GM23338 (cell line): ENCODE measurements around the gene ZNF761. TPM values are rescaled to one million over a fixed set of nuclear protein-coding genes. Genes with fewer than 3 reads are reported as not detected.

Experiments
- ATAC-seq: fragments of 200-7000 bp; cut with Tn5 transposase; 3 replicates; pipeline ENCODE4 v1.9.1; 2020
- DNase-seq: peaks from one replicate; pipeline ENCODE4 v3.0.0-alpha.2; 2015; ENCODE audit warnings: low spot score
- H2AFZ ChIP-seq: fragments of 200-600 bp; sonication (generic); 2 replicates; pipeline ENCODE4 v1.8.0; 2016; ENCODE audit warnings: antibody characterized with exemption, mild to moderate bottlenecking, moderate library complexity
- H3F3A ChIP-seq: fragments of 200-600 bp; sonication (generic); replicated peaks from 2 replicates; pipeline ENCODE4 v1.8.0; 2017; ENCODE audit warnings: antibody characterized with exemption, mixed run types, low read depth
- H3K27ac ChIP-seq: fragments of 200-600 bp; sonication (generic); 2 replicates; pipeline ENCODE4 v1.6.1; 2016; ENCODE audit warnings: low read depth
- H3K27me3 ChIP-seq: fragments of 200-600 bp; sonication (generic); 2 replicates; pipeline ENCODE4 v1.8.0; 2016; ENCODE audit warnings: mild to moderate bottlenecking, mixed run types, moderate library complexity; ENCODE audit not compliant: insufficient read depth
- H3K36me3 ChIP-seq: fragments of 200-600 bp; sonication (generic); 2 replicates; pipeline ENCODE4 v1.8.0; 2016; ENCODE audit warnings: mild to moderate bottlenecking; ENCODE audit not compliant: insufficient read depth
- H3K4me1 ChIP-seq: fragments of 200-600 bp; sonication (generic); 2 replicates; pipeline ENCODE4 v1.8.0; 2016; ENCODE audit warnings: mild to moderate bottlenecking, moderate library complexity; ENCODE audit not compliant: insufficient read depth
- H3K4me2 ChIP-seq: fragments of 200-600 bp; sonication (generic); 2 replicates; pipeline ENCODE4 v1.7.1; 2017; ENCODE audit warnings: mixed run types
- H3K4me3 ChIP-seq: fragments of 200-600 bp; sonication (generic); 2 replicates; pipeline ENCODE4 v1.6.1; 2016; ENCODE audit warnings: mixed run types
- H3K79me2 ChIP-seq: fragments of 200-600 bp; sonication (generic); replicated peaks from 2 replicates; pipeline ENCODE4 v1.8.0; 2017; ENCODE audit warnings: mild to moderate bottlenecking; ENCODE audit not compliant: insufficient read depth
- H3K9me2 ChIP-seq: fragments of 200-600 bp; sonication (generic); 2 replicates; pipeline ENCODE4 v1.8.0; 2017; ENCODE audit not compliant: insufficient read depth
- H4K20me1 ChIP-seq: fragments of 200-600 bp; sonication (generic); replicated peaks from 2 replicates; pipeline ENCODE4 v1.8.0; 2017; ENCODE audit warnings: mild to moderate bottlenecking; ENCODE audit not compliant: insufficient read depth
- H3K27ac Mint-ChIP-seq: 2 replicates; pipeline ENCODE4 v1.8.0; 2020; ENCODE audit warnings: inconsistent platforms, mild to moderate bottlenecking, moderate library complexity, mixed read lengths
- H3K27me3 Mint-ChIP-seq: 3 replicates; pipeline ENCODE4 v1.8.0; 2022; ENCODE audit warnings: low read depth, mild to moderate bottlenecking, moderate library complexity, mixed read lengths, inconsistent platforms; ENCODE audit not compliant: insufficient read depth, poor library complexity
- H3K36me3 Mint-ChIP-seq: 3 replicates; pipeline ENCODE4 v1.8.0; 2021; ENCODE audit warnings: low read depth, mild to moderate bottlenecking, inconsistent platforms, moderate library complexity, mixed read lengths
- H3K4me1 Mint-ChIP-seq: 3 replicates; pipeline ENCODE4 v1.8.0; 2020; ENCODE audit warnings: mild to moderate bottlenecking, inconsistent platforms, mixed read lengths
- H3K4me3 Mint-ChIP-seq: 3 replicates; pipeline ENCODE4 v1.8.0; 2021; ENCODE audit warnings: moderate library complexity, mild to moderate bottlenecking, inconsistent platforms, mixed read lengths
- H3K9me3 Mint-ChIP-seq: 3 replicates; pipeline ENCODE4 v1.8.0; 2020; ENCODE audit warnings: moderate library complexity, mild to moderate bottlenecking, inconsistent platforms, mixed read lengths
- POLR2AphosphoS5 ChIP-seq: IDR thresholded peaks from 2 replicates; pipeline ENCODE4 v1.6.1; 2016; ENCODE audit warnings: antibody characterized with exemption, low read depth
- STAT1 ChIP-seq: IDR thresholded peaks from one replicate; pipeline ENCODE4 v1.6.1; 2016; ENCODE audit warnings: antibody characterized with exemption; ENCODE audit not compliant: unreplicated experiment
- ZNF114 ChIP-seq: fragments of 250-450 bp; sonication (Bioruptor Pico); IDR thresholded peaks from 2 replicates; pipeline ENCODE4 v1.5.0; 2020; ENCODE audit warnings: mild to moderate bottlenecking, moderate library complexity
- ZNF331 ChIP-seq: fragments of 250-450 bp; sonication (Bioruptor Pico); IDR thresholded peaks from 2 replicates; pipeline ENCODE4 v1.5.0; 2020; ENCODE audit warnings: low read depth, mild to moderate bottlenecking, moderate library complexity
- polyA plus RNA-seq: library from polyadenylated mRNA; unstranded; fragments of >200 nt; fragmentation: Nextera tagmentation; extraction: Ambion mirVana; gene quantifications from 2 replicates; pipeline ENCODE4 v1.2.1, GENCODE V29; 2016
- total RNA-seq: library from RNA; depleted of rRNA; stranded (reverse); fragments of >200 nt; shearing (Covaris generic); gene quantifications from 2 replicates; pipeline ENCODE4 v1.2.3, GENCODE V29; 2014
- TF ChIP-seq, protein P1 (sequence below): fragments of 250-450 bp; sonication (Bioruptor Pico); IDR thresholded peaks from 2 replicates; pipeline ENCODE4 v1.5.0; 2020; ENCODE audit warnings: mild to moderate bottlenecking, moderate library complexity
- TF ChIP-seq, protein P2 (sequence below): IDR thresholded peaks from one replicate; pipeline ENCODE4 v1.6.1; 2018; ENCODE audit warnings: antibody characterized with exemption; ENCODE audit not compliant: unreplicated experiment

ZNF761 gene
- total and polyA plus RNA-seq, 2 experiments from 2014 or later, result 17.1 to 40.1 TPM

DNA sequence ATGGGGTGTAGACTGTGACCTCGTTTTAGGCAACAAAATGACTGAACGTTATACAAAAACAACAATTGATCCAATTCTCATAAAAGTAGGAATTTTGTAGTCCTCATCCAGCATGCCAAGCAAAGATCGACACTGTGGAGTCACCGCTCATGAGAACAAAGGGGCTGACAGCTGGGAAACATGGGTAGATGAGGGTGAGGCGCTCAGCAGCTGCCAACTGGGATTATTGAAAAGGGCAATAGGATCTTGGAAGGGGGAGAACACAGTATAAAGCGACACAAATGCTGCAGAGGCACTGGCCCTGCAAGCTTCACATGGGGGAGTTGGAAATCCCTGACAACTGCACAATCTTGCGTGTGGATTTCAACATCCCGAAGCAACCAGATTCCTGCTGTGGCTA lies 42.2 kb upstream of the ZNF761 start:
- no peak for TF ChIP-seq STAT1
- TF ChIP-seq ZNF331 (CRISPR knock-in tag), result no peak
- TF ChIP-seq POLR2AphosphoS5, result no peak
- no peak for TF ChIP-seq ZNF114 (CRISPR knock-in tag)
- no peak overlapping the region for H3K27ac Mint-ChIP-seq
- H3F3A ChIP-seq, result peaks cover 7% of the 10 kb centered on the region
- H3K27me3 Mint-ChIP-seq, result peaks cover 13% of the 10 kb centered on the region
- H3K79me2 ChIP-seq, result no peaks in the 10 kb centered on the region
- DNase-seq (no peak), ATAC-seq (no peak)
- peak overlapping the region; percentile 79 for H3K4me2 ChIP-seq
- no peaks in the 10 kb centered on the region; the same call in 1 of the 2 replicates for H4K20me1 ChIP-seq
- peak overlapping the region; percentile 53 for H3K4me3 ChIP-seq
- H3K4me1 Mint-ChIP-seq, result peaks cover 16% of the 10 kb centered on the region
- peaks cover 27% of the 10 kb centered on the region for H3K36me3 Mint-ChIP-seq
- H3K27me3 ChIP-seq, result no peaks in the 10 kb centered on the region
- peaks cover 36% of the 10 kb centered on the region for H3K4me1 ChIP-seq
- peaks cover 16% of the 10 kb centered on the region for H3K36me3 ChIP-seq
- H3K9me3 Mint-ChIP-seq, result peaks cover 12% of the 10 kb centered on the region
- no peak overlapping the region for H2AFZ ChIP-seq
- peaks cover 3% of the 10 kb centered on the region; the same call in 1 of the 2 replicates for H3K9me2 ChIP-seq
- H3K4me3 Mint-ChIP-seq, result peak overlapping the region; percentile 9; the same call in 2 of the 3 replicates
- peak overlapping the region; percentile 78 for H3K27ac ChIP-seq

DNA sequence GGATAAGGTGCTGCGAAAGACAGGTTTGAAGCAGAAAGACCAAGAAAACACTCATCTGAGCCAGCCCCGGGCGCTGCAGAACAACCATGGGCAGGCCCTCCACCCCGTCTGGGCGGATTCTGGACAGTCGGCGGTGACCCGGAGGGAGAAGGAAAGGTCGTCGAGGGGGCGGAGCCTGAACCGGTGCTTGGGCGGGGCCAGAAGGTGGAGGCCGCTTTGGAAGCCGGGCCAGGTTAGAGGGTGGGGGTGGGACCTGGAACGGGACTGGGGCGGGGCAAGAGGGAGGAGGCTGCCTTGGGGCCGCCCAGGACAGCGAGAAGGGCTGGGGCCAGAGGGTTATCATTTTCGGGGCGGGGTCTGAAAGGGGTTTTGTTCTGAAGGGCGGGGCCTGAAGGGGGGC lies 41.8 kb upstream of the ZNF761 start:
- Histone ChIP-seq H3K36me3 (peaks cover 15% of the 10 kb centered on the region), H3K4me1 (peaks cover 36% of the 10 kb centered on the region), H2AFZ (no peak overlapping the region), H3K4me2 (peak overlapping the region; percentile 79), H4K20me1 (no peaks in the 10 kb centered on the region; the same call in 1 of the 2 replicates), H3K79me2 (no peaks in the 10 kb centered on the region), H3K27ac (peak overlapping the region; percentile 78), H3K9me2 (peaks cover 3% of the 10 kb centered on the region; the same call in 1 of the 2 replicates), H3K4me3 (peak overlapping the region; percentile 53), H3K27me3 (no peaks in the 10 kb centered on the region), H3F3A (peaks cover 7% of the 10 kb centered on the region)
- TF ChIP-seq, protein P1, sequence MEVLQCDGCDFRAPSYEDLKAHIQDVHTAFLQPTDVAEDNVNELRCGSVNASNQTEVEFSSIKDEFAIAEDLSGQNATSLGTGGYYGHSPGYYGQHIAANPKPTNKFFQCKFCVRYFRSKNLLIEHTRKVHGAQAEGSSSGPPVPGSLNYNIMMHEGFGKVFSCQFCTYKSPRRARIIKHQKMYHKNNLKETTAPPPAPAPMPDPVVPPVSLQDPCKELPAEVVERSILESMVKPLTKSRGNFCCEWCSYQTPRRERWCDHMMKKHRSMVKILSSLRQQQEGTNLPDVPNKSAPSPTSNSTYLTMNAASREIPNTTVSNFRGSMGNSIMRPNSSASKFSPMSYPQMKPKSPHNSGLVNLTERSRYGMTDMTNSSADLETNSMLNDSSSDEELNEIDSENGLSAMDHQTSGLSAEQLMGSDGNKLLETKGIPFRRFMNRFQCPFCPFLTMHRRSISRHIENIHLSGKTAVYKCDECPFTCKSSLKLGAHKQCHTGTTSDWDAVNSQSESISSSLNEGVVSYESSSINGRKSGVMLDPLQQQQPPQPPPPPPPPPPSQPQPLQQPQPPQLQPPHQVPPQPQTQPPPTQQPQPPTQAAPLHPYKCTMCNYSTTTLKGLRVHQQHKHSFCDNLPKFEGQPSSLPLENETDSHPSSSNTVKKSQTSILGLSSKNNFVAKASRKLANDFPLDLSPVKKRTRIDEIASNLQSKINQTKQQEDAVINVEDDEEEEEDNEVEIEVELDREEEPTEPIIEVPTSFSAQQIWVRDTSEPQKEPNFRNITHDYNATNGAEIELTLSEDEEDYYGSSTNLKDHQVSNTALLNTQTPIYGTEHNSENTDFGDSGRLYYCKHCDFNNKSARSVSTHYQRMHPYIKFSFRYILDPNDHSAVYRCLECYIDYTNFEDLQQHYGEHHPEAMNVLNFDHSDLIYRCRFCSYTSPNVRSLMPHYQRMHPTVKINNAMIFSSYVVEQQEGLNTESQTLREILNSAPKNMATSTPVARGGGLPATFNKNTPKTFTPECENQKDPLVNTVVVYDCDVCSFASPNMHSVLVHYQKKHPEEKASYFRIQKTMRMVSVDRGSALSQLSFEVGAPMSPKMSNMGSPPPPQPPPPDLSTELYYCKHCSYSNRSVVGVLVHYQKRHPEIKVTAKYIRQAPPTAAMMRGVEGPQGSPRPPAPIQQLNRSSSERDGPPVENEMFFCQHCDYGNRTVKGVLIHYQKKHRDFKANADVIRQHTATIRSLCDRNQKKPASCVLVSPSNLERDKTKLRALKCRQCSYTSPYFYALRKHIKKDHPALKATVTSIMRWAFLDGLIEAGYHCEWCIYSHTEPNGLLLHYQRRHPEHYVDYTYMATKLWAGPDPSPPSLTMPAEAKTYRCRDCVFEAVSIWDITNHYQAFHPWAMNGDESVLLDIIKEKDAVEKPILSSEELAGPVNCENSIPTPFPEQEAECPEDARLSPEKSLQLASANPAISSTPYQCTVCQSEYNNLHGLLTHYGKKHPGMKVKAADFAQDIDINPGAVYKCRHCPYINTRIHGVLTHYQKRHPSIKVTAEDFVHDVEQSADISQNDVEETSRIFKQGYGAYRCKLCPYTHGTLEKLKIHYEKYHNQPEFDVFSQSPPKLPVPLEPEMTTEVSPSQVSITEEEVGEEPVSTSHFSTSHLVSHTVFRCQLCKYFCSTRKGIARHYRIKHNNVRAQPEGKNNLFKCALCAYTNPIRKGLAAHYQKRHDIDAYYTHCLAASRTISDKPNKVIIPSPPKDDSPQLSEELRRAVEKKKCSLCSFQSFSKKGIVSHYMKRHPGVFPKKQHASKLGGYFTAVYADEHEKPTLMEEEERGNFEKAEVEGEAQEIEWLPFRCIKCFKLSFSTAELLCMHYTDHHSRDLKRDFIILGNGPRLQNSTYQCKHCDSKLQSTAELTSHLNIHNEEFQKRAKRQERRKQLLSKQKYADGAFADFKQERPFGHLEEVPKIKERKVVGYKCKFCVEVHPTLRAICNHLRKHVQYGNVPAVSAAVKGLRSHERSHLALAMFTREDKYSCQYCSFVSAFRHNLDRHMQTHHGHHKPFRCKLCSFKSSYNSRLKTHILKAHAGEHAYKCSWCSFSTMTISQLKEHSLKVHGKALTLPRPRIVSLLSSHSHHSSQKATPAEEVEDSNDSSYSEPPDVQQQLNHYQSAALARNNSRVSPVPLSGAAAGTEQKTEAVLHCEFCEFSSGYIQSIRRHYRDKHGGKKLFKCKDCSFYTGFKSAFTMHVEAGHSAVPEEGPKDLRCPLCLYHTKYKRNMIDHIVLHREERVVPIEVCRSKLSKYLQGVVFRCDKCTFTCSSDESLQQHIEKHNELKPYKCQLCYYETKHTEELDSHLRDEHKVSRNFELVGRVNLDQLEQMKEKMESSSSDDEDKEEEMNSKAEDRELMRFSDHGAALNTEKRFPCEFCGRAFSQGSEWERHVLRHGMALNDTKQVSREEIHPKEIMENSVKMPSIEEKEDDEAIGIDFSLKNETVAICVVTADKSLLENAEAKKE (CRISPR knock-in tag), result no peak
- TF ChIP-seq, protein P2, sequence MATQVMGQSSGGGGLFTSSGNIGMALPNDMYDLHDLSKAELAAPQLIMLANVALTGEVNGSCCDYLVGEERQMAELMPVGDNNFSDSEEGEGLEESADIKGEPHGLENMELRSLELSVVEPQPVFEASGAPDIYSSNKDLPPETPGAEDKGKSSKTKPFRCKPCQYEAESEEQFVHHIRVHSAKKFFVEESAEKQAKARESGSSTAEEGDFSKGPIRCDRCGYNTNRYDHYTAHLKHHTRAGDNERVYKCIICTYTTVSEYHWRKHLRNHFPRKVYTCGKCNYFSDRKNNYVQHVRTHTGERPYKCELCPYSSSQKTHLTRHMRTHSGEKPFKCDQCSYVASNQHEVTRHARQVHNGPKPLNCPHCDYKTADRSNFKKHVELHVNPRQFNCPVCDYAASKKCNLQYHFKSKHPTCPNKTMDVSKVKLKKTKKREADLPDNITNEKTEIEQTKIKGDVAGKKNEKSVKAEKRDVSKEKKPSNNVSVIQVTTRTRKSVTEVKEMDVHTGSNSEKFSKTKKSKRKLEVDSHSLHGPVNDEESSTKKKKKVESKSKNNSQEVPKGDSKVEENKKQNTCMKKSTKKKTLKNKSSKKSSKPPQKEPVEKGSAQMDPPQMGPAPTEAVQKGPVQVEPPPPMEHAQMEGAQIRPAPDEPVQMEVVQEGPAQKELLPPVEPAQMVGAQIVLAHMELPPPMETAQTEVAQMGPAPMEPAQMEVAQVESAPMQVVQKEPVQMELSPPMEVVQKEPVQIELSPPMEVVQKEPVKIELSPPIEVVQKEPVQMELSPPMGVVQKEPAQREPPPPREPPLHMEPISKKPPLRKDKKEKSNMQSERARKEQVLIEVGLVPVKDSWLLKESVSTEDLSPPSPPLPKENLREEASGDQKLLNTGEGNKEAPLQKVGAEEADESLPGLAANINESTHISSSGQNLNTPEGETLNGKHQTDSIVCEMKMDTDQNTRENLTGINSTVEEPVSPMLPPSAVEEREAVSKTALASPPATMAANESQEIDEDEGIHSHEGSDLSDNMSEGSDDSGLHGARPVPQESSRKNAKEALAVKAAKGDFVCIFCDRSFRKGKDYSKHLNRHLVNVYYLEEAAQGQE, result no peak
- peak; percentile 91 for TF ChIP-seq POLR2AphosphoS5
- H3K36me3 Mint-ChIP-seq, result peaks cover 23% of the 10 kb centered on the region
- DNase-seq, result peak; percentile 98
- H3K4me1 Mint-ChIP-seq, result peaks cover 19% of the 10 kb centered on the region
- H3K27me3 Mint-ChIP-seq, result peaks cover 17% of the 10 kb centered on the region
- peak; percentile 68 for ATAC-seq
- H3K4me3 Mint-ChIP-seq, result peak overlapping the region; percentile 9; the same call in 1 of the 3 replicates
- peaks cover 7% of the 10 kb centered on the region for H3K9me3 Mint-ChIP-seq
- H3K27ac Mint-ChIP-seq, result no peak overlapping the region
